Heart right ventricle (tissue), 16 donors: Measurements from ENCODE around the gene PRKAR1B. TPM values are rescaled to one million over a fixed set of nuclear protein-coding genes. Genes with fewer than 3 reads are reported as not detected.

Experiments
- ATAC-seq, 8 donors: fragments of 200-7000 bp; cut with Tn5 transposase; one replicate each; pipeline ENCODE4 v1.9.1; 2020; ENCODE audit warnings: mild to moderate bottlenecking in 8 of 8, moderate library complexity in 8 of 8, moderate number of reproducible peaks in 1 of 8
- DNase-seq, 2 donors: peaks; one replicate each; pipeline ENCODE4 v3.0.0-alpha.2; 2020
- H3K27ac ChIP-seq, 10 donors: fragments of 200-600 bp; sonication (generic) in 2 of 10; one replicate each; pipeline versions ENCODE4 v1.5.0 to v1.8.0; 2020 to 2022; ENCODE audit warnings: mild to moderate bottlenecking in 3 of 10
- H3K27me3 ChIP-seq, 7 donors: fragments of 200-600 bp; one replicate each; pipeline ENCODE4 v1.8.0; 2021 to 2022; ENCODE audit warnings: mild to moderate bottlenecking in 2 of 7
- H3K36me3 ChIP-seq, 9 donors: fragments of 200-600 bp; sonication (generic) in 1 of 9; one replicate each; pipeline versions ENCODE4 v1.5.0 to v1.8.0; 2020 to 2022; ENCODE audit warnings: mild to moderate bottlenecking in 2 of 9
- H3K4me1 ChIP-seq, 9 donors: fragments of 200-600 bp; sonication (generic) in 1 of 9; one replicate each; pipeline versions ENCODE4 v1.5.0 to v1.8.0; 2020 to 2022; ENCODE audit warnings: mild to moderate bottlenecking in 4 of 9
- H3K4me3 ChIP-seq, 10 donors: fragments of 200-600 bp; sonication (generic) in 2 of 10; one replicate each; pipeline versions ENCODE4 v1.5.0 to v1.8.0; 2020 to 2022; ENCODE audit warnings: mild to moderate bottlenecking in 7 of 10, moderate library complexity in 2 of 10
- H3K9me3 ChIP-seq, 11 donors: fragments of 200-600 bp in 10 of 11; sonication (generic) in 2 of 11; one replicate each; pipeline versions ENCODE4 v1.5.0 to v1.8.0; 2013 to 2022; ENCODE audit warnings: mild to moderate bottlenecking in 2 of 11, control low read depth in 1 of 11, moderate library complexity in 1 of 11
- WGBS, 2 donors: extraction: QIAGEN DNeasy Blood & Tissue Kit; methylation state at CpG; one replicate each; pipeline ENCODE4 v1.1.7; 2013; ENCODE audit warnings: inconsistent platforms in 1 of 2; 5-methylcytosine and 5-hydroxymethylcytosine counted together
- intact Hi-C, 10 donors: fragments of 100-400 bp; cut with DNase I; formaldehyde crosslinking; loops; one replicate each; pipeline versions ENCODE4 v1.11.1 to v1.14.2; 2022
- polyA plus RNA-seq, 2 donors: library from polyadenylated mRNA; stranded (reverse); fragments of 200-250 nt; gene quantifications; one replicate each; pipeline ENCODE4 v1.2.3, GENCODE V29; 2013
- total RNA-seq, 10 donors: library from RNA; stranded (reverse); fragmentation: NEBNext Ultra II Directional in 3 of 10; extraction: Animal tissue kit (Norgen Biotek cat#: 25700) in 3 of 10; gene quantifications; one replicate each; pipeline versions ENCODE4 v1.2.1 to v1.2.4, GENCODE V29; 2021 to 2023
- TF ChIP-seq, protein P1 (sequence below), 9 donors: fragments of 200-600 bp; sonication (generic) in 2 of 9; IDR thresholded peaks; one replicate each; pipeline versions ENCODE4 v1.5.0 to v1.8.0; 2021 to 2022; ENCODE audit warnings: antibody characterized with exemption in 9 of 9, mild to moderate bottlenecking in 5 of 9, moderate library complexity in 1 of 9
- donor health status: Arrhythmogenic right ventricular cardiomyopathy.
- donor health status: ischemic (EF 13 %, LVEDD 7.1; RV severe dilation, severe dysfunction).
- donor health status: healthy with polysubstance abuse.
- donor health status: DM: no; HTN: yes; CAD: no.
- donor health status: DM: no; HTN: no; CAD: no.
- donor health status: ischemic (EF 25% LVEDD 6.9; RV normal size, moderate dysfunction).
- donor health status: ischemic (EF 25% LVEDD 5.7; RV mildly dilated, moderate dysfunction).
- donor health status: healthy.
- donor health status: DM: yes; HTN: yes; CAD: no.
- donor health status: Ischemic cardiomyopathy.
- donor health status: ischemic (EF 35%, LVEDD 5.7; RV mildly dilated, moderate dysfunction).
- donor health status: nonischemic (EF 11% LVEDD 7.7; RV severe dilation, severe dysfunction).
- donor health status: DM: yes; HTN: yes; CAD: no.
- donor health status: PGD.
- donor health status: ischemic (EF 29% LVEDD 5.4; RV normal size, mild dysfunction).
- donor health status: nonischemic (EF 23%, LVEDD 6.1; RV moderate dilation, normal function).

PRKAR1B gene
- total and polyA plus RNA-seq, 12 donors: 5.0 to 24.5 (median 20.6) TPM

DNA sequence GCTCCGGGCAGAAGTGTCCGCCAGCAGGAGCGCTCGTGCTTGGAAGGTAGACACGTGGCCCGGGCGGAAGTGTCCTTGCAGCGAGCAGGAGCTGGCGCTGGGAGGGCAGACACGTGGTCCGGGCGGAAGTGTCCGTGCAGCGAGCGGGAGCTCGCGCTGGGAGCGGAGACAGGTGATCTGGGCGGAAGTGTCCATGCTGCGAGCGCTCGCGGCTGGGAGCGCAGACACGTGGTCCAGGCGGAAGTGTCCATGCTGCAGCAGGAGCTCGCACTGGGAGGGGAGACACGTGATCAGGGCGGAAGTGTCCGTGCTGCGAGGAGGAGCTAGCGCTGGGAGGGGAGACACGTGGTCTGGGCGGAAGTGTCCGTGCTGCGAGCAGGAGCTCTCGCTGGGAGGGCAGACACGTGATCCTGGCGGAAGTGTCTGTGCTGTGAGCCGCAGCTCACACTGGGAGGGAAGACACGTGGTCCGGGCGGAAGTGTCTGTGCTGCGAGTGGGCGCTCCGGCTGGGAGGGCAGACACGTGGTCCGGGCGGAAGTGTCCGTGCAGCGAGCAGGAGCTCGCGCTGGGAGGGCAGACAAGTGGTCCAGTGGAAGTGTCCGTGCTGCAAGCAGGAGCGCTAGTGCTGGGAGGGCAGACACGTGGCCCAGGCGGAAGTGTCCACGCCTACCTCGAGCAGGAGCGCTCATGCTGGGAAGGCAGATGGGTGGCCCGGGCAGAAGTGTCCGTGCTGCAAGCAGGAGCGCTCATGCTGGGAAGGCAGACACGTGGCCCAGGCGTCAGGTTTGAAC, 41.1 kb upstream of the PRKAR1B start:
- no peaks in the 10 kb centered on the region for H3K27me3 ChIP-seq
- H3K4me3 ChIP-seq: no peak overlapping the region
- H3K36me3 ChIP-seq: peaks cover 0 to 53% (median 29%) of the 10 kb centered on the region in 9 donors
- TF ChIP-seq, protein P1, sequence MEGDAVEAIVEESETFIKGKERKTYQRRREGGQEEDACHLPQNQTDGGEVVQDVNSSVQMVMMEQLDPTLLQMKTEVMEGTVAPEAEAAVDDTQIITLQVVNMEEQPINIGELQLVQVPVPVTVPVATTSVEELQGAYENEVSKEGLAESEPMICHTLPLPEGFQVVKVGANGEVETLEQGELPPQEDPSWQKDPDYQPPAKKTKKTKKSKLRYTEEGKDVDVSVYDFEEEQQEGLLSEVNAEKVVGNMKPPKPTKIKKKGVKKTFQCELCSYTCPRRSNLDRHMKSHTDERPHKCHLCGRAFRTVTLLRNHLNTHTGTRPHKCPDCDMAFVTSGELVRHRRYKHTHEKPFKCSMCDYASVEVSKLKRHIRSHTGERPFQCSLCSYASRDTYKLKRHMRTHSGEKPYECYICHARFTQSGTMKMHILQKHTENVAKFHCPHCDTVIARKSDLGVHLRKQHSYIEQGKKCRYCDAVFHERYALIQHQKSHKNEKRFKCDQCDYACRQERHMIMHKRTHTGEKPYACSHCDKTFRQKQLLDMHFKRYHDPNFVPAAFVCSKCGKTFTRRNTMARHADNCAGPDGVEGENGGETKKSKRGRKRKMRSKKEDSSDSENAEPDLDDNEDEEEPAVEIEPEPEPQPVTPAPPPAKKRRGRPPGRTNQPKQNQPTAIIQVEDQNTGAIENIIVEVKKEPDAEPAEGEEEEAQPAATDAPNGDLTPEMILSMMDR (IDR thresholded peaks at IDR 0.05): no peak
- H3K27ac ChIP-seq: peak overlapping the region in 4 of 10 donors; percentile 15 to 54 (median 34)
- WGBS, 2 donors: 90 to 94% methylated on average over 65 of the region's 65 CpGs
- intact Hi-C loops: no loop called here
- peak in 3 of 8 donors; percentile 16 to 30 (median 22) for ATAC-seq
- no peak for DNase-seq
- H3K4me1 ChIP-seq: peaks cover 19 to 41% (median 28%) of the 10 kb centered on the region in 9 donors
- H3K9me3 ChIP-seq: no peaks in the 10 kb centered on the region

DNA sequence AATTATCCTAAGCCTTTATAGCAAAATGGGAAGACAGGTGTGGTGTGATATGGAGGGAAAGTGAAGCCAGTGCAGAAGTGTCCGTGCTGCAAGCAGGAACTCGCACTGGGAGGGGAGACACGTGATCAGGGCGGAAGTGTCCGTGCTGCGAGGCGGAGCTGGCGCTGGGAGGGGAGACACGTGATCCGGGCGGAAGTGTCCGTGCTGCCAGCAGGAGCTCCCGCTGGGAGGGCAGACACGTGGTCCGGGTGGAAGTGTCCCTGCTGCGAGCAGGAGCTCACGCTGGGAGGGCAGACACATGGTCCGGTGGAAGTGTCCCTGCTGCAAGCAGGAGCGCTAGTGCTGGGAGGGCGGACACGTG, 40.5 kb upstream of the PRKAR1B start:
- no peak overlapping the region for H3K4me3 ChIP-seq
- peaks cover 0 to 53% (median 31%) of the 10 kb centered on the region in 9 donors for H3K36me3 ChIP-seq
- H3K4me1 ChIP-seq: peaks cover 19 to 41% (median 28%) of the 10 kb centered on the region in 9 donors
- 82 to 89% methylated on average over 20 to 21 of the region's 21 CpGs for WGBS, 2 donors
- no peaks in the 10 kb centered on the region for H3K9me3 ChIP-seq
- H3K27ac ChIP-seq: no peak overlapping the region
- intact Hi-C loops: no loop called here
- TF ChIP-seq, protein P1 (IDR thresholded peaks at IDR 0.05): no peak
- ATAC-seq (no peak), DNase-seq (no peak)
- H3K27me3 ChIP-seq: no peaks in the 10 kb centered on the region

DNA sequence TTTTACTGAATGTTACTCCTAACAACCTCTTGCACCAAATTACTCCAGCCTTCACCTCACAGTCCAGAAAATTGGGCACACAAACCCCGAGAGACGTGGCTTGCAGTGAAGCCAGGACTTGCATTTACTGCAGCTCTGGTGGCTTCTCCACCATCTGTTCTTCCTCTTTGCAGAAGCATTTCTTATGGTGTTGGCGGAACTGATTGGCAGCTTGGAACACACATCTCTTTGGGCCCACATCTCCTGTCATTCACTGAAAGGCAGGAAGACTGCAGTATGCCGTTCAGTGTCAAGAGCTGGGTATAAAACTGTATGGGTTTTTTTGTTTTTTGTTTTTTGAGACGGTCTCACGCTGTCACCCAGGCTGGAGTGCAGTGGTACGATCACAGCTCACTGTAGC, 38.3 kb upstream of the PRKAR1B start:
- peaks cover 0 to 71% (median 35%) of the 10 kb centered on the region in 9 donors for H3K36me3 ChIP-seq
- H3K27ac ChIP-seq: no peak overlapping the region
- DNase-seq (no peak), ATAC-seq (no peak)
- TF ChIP-seq, protein P1 (IDR thresholded peaks at IDR 0.05): no peak
- peaks cover under 1 to 19% (median 10%) of the 10 kb centered on the region in 9 donors for H3K4me1 ChIP-seq
- H3K4me3 ChIP-seq: no peak overlapping the region
- intact Hi-C loops: no loop called here
- WGBS, 2 donors: 97 to 98% methylated on average over 7 of the region's 7 CpGs
- H3K9me3 ChIP-seq: no peaks in the 10 kb centered on the region
- H3K27me3 ChIP-seq: no peaks in the 10 kb centered on the region

DNA sequence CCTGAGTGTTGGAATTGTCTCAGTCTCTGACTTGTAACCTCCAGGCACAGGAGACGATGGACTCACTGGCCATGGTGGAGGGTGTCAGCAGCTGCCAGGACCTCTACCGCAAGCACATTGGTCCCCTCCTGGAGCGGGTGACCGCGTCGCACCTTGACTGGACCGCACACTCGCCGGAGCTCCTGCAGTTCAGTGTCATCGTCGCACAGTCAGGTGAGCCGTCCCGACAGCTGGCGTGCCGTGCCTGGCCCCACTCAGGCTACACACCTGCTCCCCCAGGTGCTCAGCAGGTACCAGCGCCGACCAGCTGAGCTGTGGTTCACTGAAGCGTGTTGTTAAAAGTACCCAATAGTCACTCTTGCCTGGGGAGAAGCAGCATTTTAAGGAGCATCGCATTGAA, 36.7 kb upstream of the PRKAR1B start:
- DNase-seq (no peak), ATAC-seq (no peak)
- Histone ChIP-seq H3K9me3 (no peaks in the 10 kb centered on the region), H3K36me3 (peaks cover 0 to 88% (median 35%) of the 10 kb centered on the region in 9 donors), H3K4me3 (no peak overlapping the region), H3K4me1 (peaks cover 0 to 5% (median under 1%) of the 10 kb centered on the region in 9 donors), H3K27me3 (no peaks in the 10 kb centered on the region), H3K27ac (no peak overlapping the region)
- 96 to 97% methylated on average over 19 of the region's 19 CpGs for WGBS, 2 donors
- intact Hi-C loops: no loop called here
- TF ChIP-seq, protein P1 (IDR thresholded peaks at IDR 0.05): no peak
